Right lobe of liver (tissue), 6 donors: ENCODE measurements around the gene RAB8A. TPM values are rescaled to one million over a fixed set of nuclear protein-coding genes. Genes with fewer than 3 reads are reported as not detected.
A peak's percentile ranks its signal among the peaks of the same experiment; 100 is the strongest.

Experiments
- ATAC-seq, 4 donors: fragments of 200-7000 bp; cut with Tn5 transposase; one replicate each; pipeline ENCODE4 v1.9.1; 2020; ENCODE audit warnings: mild to moderate bottlenecking in 4 of 4, moderate library complexity in 4 of 4
- DNase-seq, 3 donors: peaks; one replicate each; pipeline ENCODE4 v3.0.0-alpha.2; 2020
- H3K27ac ChIP-seq, 3 donors: fragments of 200-600 bp; one replicate each; pipeline ENCODE4 v1.8.0; 2022
- H3K27me3 ChIP-seq, 2 donors: fragments of 200-600 bp; one replicate each; pipeline ENCODE4 v1.8.0; 2022
- H3K36me3 ChIP-seq, 4 donors: fragments of 200-600 bp; sonication (generic) in 1 of 4; one replicate each; pipeline versions ENCODE4 v1.5.1 to v1.8.0; 2017 to 2022; ENCODE audit warnings: control low read depth in 1 of 4
- H3K4me1 ChIP-seq, 4 donors: fragments of 200-600 bp; sonication (generic) in 1 of 4; one replicate each; pipeline versions ENCODE4 v1.5.1 to v1.8.0; 2017 to 2022; ENCODE audit warnings: control low read depth in 1 of 4
- H3K4me3 ChIP-seq, 3 donors: fragments of 200-600 bp; one replicate each; pipeline ENCODE4 v1.8.0; 2022
- H3K9me3 ChIP-seq, 4 donors: fragments of 200-600 bp; sonication (generic) in 1 of 4; one replicate each; pipeline versions ENCODE4 v1.5.1 to v1.8.0; 2017 to 2022; ENCODE audit warnings: control low read depth in 1 of 4
- CTCF ChIP-seq, 4 donors: fragments of 200-600 bp in 3 of 4; fragments of 450-650 bp in 1 of 4; IDR thresholded peaks; one replicate each; pipeline versions ENCODE4 v1.5.1 to v1.8.0; 2016 to 2022; ENCODE audit warnings: antibody characterized with exemption in 4 of 4, mild to moderate bottlenecking in 2 of 4
- POLR2A ChIP-seq: fragments of 450-650 bp; IDR thresholded peaks from one replicate; pipeline ENCODE4 v1.6.1; 2017; ENCODE audit warnings: antibody characterized with exemption, mild to moderate bottlenecking
- WGBS: methylation state at CpG from one replicate; pipeline ENCODE4 v1.1.6; 2018; ENCODE audit warnings: low coverage, low lambda C conversion rate; ENCODE audit not compliant: insufficient coverage; ENCODE audit errors: missing lambda C conversion rate; 5-methylcytosine and 5-hydroxymethylcytosine counted together
- intact Hi-C, 2 donors: fragments of 100-400 bp; cut with DNase I; formaldehyde crosslinking; loops; one replicate each; pipeline versions ENCODE4 v1.11.2 to v1.14.1; 2022
- total RNA-seq, 6 experiments: library from RNA; depleted of rRNA in 2 of 6; stranded (reverse); fragments of >200 nt in 2 of 6; fragmentation: NEBNext Ultra II Directional in 3 of 6; extraction: Animal tissue kit (Norgen Biotek cat#: 25700) in 3 of 6; gene quantifications; one replicate each; pipeline versions ENCODE4 v1.1.0 to v1.2.4, GENCODE V29; 2016 to 2023
- donor health status: DM: no; HTN: yes; CAD: no.
- donor health status: DM: no; HTN: no; CAD: no.
- donor health status: DM: no; HTN: no; CAD: no.
- donor health status: DM: no; HTN: yes; CAD: no.
- donor health status: DM: no; HTN: yes; CAD: no.

The RAB8A gene
- total RNA-seq, 6 experiments from 2014 or later = 59.5 to 88.4 (median 72.5) TPM

- DNase-seq = no peak
- TF ChIP-seq CTCF (IDR thresholded peaks at IDR 0.05) (no peak), POLR2A (no peak)
- Histone ChIP-seq H3K4me1 (no peaks in the 10 kb centered on the region), H3K27ac (no peak overlapping the region), H3K36me3 (peaks cover 6 to 73% (median 41%) of the 10 kb centered on the region in 4 donors), H3K4me3 (no peak overlapping the region), H3K9me3 (no peaks in the 10 kb centered on the region), H3K27me3 (no peaks in the 10 kb centered on the region)
- intact Hi-C loops = no loop called here
- 83% methylated on average over 8 of the region's 11 CpGs for WGBS
- no peak for ATAC-seq
Measured at GRCh38 chr19:16127080-16127479, 15.4 kb downstream of the RAB8A start.

- no peaks in the 10 kb centered on the region for H3K9me3 ChIP-seq
- H3K4me1 ChIP-seq = no peaks in the 10 kb centered on the region
- no peaks in the 10 kb centered on the region for H3K27me3 ChIP-seq
- intact Hi-C loops = no loop called here
- H3K27ac ChIP-seq = no peak overlapping the region
- no peak overlapping the region for H3K4me3 ChIP-seq
- DNase-seq (no peak), ATAC-seq (no peak)
- TF ChIP-seq POLR2A (no peak), CTCF (IDR thresholded peaks at IDR 0.05) (no peak)
- WGBS = no CpG with 5 or more reads among the region's 21 CpGs
- H3K36me3 ChIP-seq = peaks cover 6 to 73% (median 38%) of the 10 kb centered on the region in 4 donors
Measured at GRCh38 chr19:16127776-16128371, 16.2 kb downstream of the RAB8A start.

DNA sequence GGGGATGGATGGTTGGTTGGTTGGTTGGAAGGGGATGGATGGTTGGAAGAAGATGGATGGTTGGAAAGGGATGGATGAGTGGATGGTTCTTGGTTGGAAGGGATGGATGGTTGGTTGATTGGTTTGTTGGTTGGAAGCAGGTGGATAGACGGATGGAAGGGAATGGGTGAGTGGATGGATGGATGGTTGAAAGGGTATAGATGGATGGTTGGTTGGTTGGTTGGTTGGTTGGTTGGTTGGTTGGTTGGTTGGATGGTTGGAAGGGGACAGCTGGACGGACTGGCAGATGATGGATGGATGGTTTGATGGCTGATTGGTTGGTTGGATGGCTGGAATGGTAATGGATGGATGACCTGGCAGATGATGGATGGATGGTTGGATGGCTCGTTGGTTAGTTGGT, 20.0 kb downstream of the RAB8A start:
- TF ChIP-seq POLR2A = no peak
- no peak for TF ChIP-seq CTCF (IDR thresholded peaks at IDR 0.05)
- intact Hi-C loops = no loop called here
- Histone ChIP-seq H3K4me1 (no peaks in the 10 kb centered on the region), H3K9me3 (no peaks in the 10 kb centered on the region), H3K36me3 (peaks cover 0 to 50% (median 28%) of the 10 kb centered on the region in 4 donors), H3K27me3 (no peaks in the 10 kb centered on the region), H3K4me3 (no peak overlapping the region), H3K27ac (no peak overlapping the region)
- DNase-seq (no peak), ATAC-seq (no peak)
- 73% methylated on average over 3 of the region's 3 CpGs for WGBS

GRCh38 chr19:16133818-16134217, 22.1 kb downstream of the RAB8A start:
- H3K36me3 ChIP-seq = peaks cover 0 to 30% (median 13%) of the 10 kb centered on the region in 4 donors
- no peaks in the 10 kb centered on the region for H3K9me3 ChIP-seq
- no peak overlapping the region for H3K4me3 ChIP-seq
- no peak overlapping the region for H3K27ac ChIP-seq
- TF ChIP-seq POLR2A (no peak), CTCF (IDR thresholded peaks at IDR 0.05) (no peak)
- ATAC-seq (peak in 1 of 4 donors; percentile 11), DNase-seq (no peak)
- intact Hi-C loops = no loop called here
- no peaks in the 10 kb centered on the region for H3K27me3 ChIP-seq
- no peaks in the 10 kb centered on the region for H3K4me1 ChIP-seq
- no CpG with 5 or more reads among the region's 4 CpGs for WGBS
